GM21423 (cell line): Measurements from ENCODE around the gene IFNW1.
"Not testable (repeated sequence)": the region's sequence is repeated elsewhere in the genome, so short reads cannot be mapped to it uniquely, and the experiment has no call there.

ENCODE experiments used
- ATAC-seq: cut with Tn5 transposase; IDR thresholded peaks from one replicate; pipeline ENCODE4 v1.9.1; 2021; ENCODE audit warnings: mild to moderate bottlenecking, moderate library complexity; ENCODE audit not compliant: unreplicated experiment

Gene IFNW1

DNA sequence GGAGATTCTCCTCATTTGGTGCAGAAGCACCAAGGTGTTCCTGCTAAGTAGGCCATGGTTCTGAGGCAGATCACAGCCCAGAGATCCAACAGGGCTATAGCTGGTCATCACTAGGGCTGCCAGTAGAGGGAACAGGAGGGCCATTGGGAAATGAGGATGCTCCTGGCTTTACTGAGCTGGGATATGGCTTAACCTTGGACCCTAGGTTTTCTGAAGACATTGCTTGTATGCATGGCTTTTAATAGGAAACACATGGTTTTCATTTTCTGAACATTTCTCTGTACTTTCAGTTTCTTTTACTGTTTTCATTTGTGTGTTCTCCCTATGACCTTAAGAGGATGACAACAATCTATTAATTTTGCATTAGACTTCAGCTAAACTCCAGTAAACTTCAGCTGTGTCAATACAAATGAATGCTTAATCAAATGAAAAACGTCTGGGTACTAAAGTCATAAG is at the start of gene IFNW1:
Gene IFNW1, minus strand, starts transcription at position 406 of the 456 bp plus-strand sequence. Its CDS starts 262 bp downstream, at position 144.
- peak; percentile 54 for ATAC-seq

DNA sequence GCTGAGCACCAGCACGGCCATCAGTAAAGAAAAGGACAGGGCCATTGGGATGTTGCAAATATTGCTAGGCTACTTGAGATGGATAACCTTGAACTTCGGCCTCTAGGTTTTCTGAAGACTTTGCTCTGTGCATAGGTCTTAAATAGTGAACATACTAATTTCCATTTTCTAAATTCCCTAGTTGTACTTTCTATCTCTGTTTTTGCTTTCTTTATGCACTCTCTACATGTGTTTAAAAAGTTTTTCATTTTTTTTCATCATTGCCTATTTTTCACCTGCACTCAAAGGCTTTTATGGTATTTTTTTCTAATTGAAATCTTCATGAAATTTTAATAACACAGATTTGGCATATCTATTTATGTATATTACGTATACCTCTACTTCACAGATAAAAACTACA is 45.9 kb upstream of the IFNW1 start, which contains the start of gene IFNA4:
Gene IFNA4, minus strand, starts transcription at position 101 of the 400 bp plus-strand sequence. Its CDS starts 56 bp downstream, at position 45.
- ATAC-seq: not testable (repeated sequence)

GRCh38 chr9:21182810-21183736 is 41.4 kb upstream of the IFNW1 start:
- peak; percentile 91 for ATAC-seq

DNA sequence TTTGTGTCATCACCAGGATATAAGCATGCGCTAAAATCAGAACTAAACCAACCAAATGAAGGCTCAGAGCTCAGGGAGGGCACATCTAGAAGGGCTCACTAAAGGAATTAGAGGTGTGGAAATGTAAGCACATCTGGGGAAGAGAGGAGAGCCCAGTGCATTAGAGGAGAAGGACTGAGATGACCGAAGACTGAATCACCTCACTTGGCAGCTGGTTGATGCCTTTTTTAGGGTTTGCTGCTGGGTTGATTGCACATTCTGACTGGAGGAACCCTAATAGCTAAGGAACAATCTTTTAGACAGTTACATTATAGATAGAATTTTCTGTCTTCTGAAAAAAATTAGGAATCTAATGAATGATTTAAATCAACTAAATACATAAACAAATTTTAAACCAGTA is 33.0 kb upstream of the IFNW1 start:
- no peak for ATAC-seq

- ATAC-seq: no peak
Measured at GRCh38 chr9:21172156-21172555, 30.5 kb upstream of the IFNW1 start.

DNA sequence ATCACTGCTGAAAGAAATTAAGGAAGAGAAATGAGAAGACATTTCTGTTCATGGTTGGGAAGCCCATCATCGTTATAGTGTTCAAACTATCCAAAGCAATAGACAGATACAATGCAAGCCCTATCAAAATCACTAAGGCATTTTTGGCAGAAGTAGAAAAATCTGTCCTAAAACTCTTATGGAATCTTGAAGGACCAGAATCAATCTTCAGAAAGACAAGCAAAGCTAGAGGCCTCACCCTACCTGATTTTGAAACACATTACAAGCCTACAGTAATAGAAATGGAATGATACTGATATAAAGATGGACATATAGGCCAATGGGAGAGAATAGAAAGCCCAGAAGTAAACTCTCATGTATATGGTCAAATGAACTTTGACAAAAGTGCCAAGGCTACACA is 29.7 kb upstream of the IFNW1 start:
- ATAC-seq: no peak

DNA sequence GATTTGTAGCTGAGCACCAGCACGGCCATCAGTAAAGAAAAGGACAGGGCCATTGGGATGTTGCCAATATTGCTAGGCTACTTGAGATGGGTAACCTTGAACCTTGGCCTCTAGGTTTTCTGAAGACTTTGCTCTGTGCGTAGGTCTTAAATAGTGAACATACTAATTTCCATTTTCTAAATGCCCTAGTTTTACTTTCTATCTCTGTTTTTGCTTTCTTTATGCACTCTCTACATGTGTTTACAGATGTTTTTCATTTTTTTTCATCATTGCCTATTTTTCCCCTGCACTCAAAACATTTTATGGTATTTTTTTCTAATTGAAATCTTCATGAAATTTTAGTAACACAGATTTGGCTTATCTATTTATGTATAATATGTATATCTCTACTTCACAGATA is 24.9 kb upstream of the IFNW1 start, which contains the start of gene IFNA21:
Gene IFNA21, minus strand, starts transcription at position 101 of the 400 bp plus-strand sequence. Its CDS starts 48 bp downstream, at position 53.
- not testable (repeated sequence) for ATAC-seq

- ATAC-seq: no peak
Measured at GRCh38 chr9:21165516-21165915, 23.9 kb upstream of the IFNW1 start.

DNA sequence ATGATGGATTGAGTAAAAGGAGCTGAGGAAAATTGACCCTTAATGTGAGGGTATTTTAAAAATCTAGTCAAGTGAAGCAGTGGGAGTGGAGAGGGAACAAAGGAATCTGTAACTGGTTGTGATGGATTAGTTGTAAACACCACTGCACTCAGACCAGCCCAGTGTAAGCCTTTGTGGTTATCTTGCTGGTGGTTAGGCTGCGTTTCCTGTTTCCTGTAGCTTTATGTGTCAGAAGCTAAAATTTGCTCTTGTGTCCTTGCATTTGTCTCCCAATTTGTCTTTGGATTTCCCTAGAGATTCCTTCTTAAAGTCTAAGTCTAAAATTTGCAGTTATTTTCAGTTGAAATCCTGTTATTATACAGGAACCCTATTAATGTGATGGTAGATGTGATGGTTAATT is 18.5 kb upstream of the IFNW1 start:
- peak; percentile 97 for ATAC-seq

DNA sequence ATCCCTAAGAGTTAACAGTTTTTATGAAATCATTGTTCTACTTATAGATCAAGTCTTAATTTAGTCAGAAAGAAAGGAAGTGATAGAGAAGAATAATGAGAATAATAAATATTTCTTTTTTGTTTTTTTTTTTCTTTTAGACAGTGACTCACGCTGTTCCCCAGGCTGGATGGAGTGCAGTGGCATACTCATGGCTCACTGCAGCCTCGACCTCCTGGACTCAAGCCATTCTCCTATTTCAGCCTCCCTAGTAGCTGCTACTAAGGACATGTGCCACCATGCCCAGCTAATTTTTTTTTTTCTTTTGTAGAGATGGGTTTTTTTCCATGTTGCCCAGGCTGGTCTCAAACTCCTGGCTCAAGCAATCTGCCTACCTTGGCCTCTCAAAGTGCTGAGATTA is 13.9 kb upstream of the IFNW1 start:
- no peak for ATAC-seq

DNA sequence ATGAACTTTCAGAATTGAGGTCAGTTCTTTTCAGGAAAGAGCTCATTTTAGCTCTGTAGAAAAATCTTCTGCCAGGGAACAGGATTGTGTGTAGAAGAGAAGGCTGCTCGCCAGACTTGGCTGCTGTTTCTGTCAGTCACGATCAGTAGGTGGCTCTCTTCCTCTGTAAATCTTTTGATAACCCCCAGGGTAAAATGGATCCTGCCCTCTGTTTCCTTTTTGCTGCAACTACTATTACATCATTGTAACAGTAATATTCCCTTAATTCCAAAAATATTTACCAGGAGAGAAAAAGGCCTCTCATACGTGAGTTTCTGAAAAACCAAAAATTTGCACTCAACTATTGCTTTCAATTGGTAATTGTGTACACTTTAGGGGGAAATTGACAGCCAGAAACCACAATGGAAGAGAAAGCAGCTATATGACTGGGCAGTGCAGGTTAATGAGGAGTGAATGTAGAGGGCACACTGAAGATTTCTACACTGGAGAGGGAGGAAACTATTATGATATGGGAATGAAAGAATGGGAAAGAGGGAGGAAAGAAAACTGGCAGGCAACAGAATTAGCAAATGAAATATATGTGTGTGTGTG is 12.5 kb upstream of the IFNW1 start:
- ATAC-seq: peak; percentile 92

DNA sequence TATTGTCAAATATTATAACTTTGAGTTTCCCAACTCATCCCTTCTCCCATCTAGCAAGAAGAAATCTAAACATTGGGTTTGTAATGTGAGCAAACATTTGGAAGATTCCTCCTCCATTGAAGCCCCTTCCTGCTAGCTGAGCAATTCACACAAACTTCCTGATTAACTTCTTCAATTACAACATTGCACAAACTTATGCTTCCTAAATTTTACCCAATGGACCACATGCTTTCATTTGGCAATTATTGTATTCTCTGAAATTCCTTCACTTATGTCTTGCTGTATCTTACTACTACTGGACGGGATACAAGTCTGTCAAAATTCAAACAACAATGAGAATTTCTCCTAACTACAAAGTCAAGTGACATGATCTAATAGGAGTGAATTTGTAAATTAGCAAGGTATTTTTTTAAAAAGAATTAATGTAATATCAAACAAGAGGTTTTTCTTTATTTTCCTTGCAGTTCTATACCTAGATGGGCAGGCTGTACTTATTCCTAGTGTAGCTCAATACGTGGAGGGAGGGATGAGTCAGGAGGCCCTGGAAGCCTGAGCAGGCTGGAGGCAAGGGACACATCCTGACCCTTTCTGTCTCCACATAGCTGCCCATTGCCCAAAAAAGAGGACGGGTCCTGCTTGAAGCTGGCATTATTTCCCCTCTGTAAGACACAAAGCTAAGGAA is 11.8 kb upstream of the IFNW1 start:
- peak; percentile 37 for ATAC-seq

- ATAC-seq: peak; percentile 72
Measured at GRCh38 chr9:21144603-21145002, 3.0 kb upstream of the IFNW1 start.

GRCh38 chr9:21137020-21137419 is 4.6 kb downstream of the IFNW1 start:
- ATAC-seq: no peak

- ATAC-seq: no peak
Measured at GRCh38 chr9:21135736-21136135, 5.9 kb downstream of the IFNW1 start.

DNA sequence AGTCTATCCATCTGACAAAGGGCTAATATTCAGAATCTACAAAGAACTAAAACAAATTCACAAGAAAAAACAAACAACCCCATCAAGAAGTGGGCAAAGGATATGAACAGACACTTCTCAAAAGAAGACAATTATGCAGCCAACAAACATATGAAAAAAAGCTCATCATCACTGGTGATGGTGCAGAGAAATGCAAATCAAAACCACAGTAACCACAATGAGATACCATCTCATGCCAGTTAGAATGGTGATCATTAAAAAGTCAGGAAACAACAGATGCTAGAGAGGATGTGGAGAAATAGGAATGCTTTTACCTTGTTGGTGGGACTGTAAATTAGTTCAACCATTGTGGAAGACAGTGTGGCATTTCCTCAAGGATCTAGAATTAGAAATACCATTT is 13.4 kb downstream of the IFNW1 start:
- ATAC-seq: not testable (repeated sequence)

- peak; percentile 96 for ATAC-seq
Measured at GRCh38 chr9:21121595-21122251, 19.9 kb downstream of the IFNW1 start.

DNA sequence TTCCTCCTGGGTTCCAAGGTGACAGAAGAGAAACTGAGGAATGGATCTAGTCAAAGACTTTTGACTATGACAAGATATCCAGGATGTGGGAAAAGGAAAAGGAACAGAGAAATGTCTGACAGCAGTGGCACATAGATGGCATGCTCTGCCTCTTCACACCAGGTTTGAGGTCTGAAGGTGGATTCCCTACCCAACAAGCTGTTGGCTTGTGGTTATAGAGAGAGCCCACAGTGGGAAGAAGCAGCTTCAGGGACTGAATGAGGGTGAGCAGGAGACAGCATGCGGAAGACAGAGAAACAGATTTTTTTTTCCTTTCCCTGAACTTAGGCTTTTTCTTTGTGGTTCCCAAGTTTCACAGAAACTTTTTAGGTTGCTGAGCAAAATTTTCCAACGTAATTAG is 20.6 kb downstream of the IFNW1 start:
- peak; percentile 45 for ATAC-seq

DNA sequence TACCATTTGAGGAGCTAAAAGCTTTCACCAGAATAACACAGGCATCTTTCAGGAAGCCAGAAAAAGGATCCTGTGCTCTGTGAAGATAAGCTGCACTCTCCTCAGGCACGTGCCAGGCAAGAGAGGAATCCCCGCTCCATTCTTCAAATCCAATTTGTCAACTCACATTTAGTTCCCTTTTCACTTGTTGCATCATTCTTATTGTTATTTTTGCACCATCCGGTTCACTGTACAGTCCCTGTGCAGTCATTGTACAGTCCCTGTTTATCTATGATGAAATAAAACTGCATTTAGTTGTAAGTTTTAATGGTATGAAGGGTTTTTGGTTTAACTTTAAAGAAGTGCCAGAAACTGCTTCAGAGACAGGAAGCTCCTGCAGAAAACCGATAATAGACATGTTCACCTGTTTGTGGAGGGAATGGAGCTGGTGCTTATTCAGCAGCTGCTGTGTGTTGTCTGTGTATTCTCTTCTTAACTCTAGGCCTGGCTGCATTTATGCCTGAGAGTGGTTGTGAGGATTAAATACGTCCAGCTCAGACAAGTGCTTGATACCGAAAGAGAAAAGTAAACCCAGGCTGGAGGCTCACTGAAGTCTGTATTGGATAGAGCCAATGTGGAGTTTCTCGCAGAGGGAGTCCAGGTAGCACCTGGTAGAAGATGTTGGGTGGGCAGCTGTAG is 22.4 kb downstream of the IFNW1 start:
- peak; percentile 33 for ATAC-seq

- ATAC-seq: no peak
Measured at GRCh38 chr9:21114311-21114710, 27.3 kb downstream of the IFNW1 start.
